H1 (cell line): ENCODE results near the gene MRS2. TPM values are rescaled to one million over a fixed set of nuclear protein-coding genes. Genes with fewer than 3 reads are reported as not detected.

ENCODE experiments used
- CTCF ChIA-PET: fragments of 300-600 bp; sonication (Branson Sonifier 250); formaldehyde crosslinking; loops from one replicate; lab custom pipeline; 2021; ENCODE audit not compliant: partially characterized antibody; lab: Charles Lee
- POLR2A ChIA-PET: fragments of 300-600 bp; sonication (Branson Sonifier 250); formaldehyde crosslinking; loops from one replicate; lab custom pipeline; 2021; ENCODE audit warnings: inconsistent platforms; ENCODE audit not compliant: partially characterized antibody; lab: Charles Lee
- DNase-seq, 2 experiments: peaks; one replicate each; pipeline versions ENCODE4 v3.0.0 to v3.0.0-alpha.2; 2010 to 2022; ENCODE audit warnings: low spot score in 2 of 2, low read depth in 1 of 2, mixed read lengths in 1 of 2
- FAIRE-seq: peaks from 2 replicates; lab custom pipeline; 2011; peaks lifted over from hg19 to GRCh38; lab: Jason Lieb, UNC
- H2AFZ ChIP-seq: 2 replicates; pipeline ENCODE4 v1.8.1; 2012; ENCODE audit warnings: low read length, inconsistent platforms
- H2AK5ac ChIP-seq: 2 replicates; pipeline ENCODE4 v1.6.1; 2013; ENCODE audit warnings: low read depth, low read length
- H2BK120ac ChIP-seq: replicated peaks from 2 replicates; pipeline ENCODE3; 2013; ENCODE audit warnings: low read depth, low read length, inconsistent platforms
- H2BK12ac ChIP-seq: 2 replicates; pipeline ENCODE4 v1.6.1; 2013; ENCODE audit warnings: low read depth, low read length
- H2BK15ac ChIP-seq: 2 replicates; pipeline ENCODE4 v1.6.1; 2013; ENCODE audit warnings: low read length
- H2BK20ac ChIP-seq: 2 replicates; pipeline ENCODE4 v1.6.1; 2013; ENCODE audit warnings: low read length
- H2BK5ac ChIP-seq: 2 replicates; pipeline ENCODE4 v1.6.1; 2013; ENCODE audit warnings: low read depth, low read length
- H3K14ac ChIP-seq: 2 replicates; pipeline ENCODE4 v1.6.1; 2013; ENCODE audit warnings: inconsistent platforms; ENCODE audit not compliant: insufficient read length
- H3K18ac ChIP-seq: 2 replicates; pipeline ENCODE4 v1.6.1; 2013; ENCODE audit warnings: low read length; ENCODE audit errors: extremely low read depth
- H3K23ac ChIP-seq: 2 replicates; pipeline ENCODE4 v1.6.1; 2013; ENCODE audit warnings: inconsistent platforms; ENCODE audit not compliant: insufficient read length
- H3K23me2 ChIP-seq: 2 replicates; pipeline ENCODE4 v1.6.1; 2013; ENCODE audit warnings: low read depth, low read length
- H3K27ac ChIP-seq: 2 replicates; pipeline ENCODE4 v1.6.1; 2011; ENCODE audit warnings: low read depth, low read length, inconsistent platforms
- H3K27me3 ChIP-seq, 4 experiments: replicated peaks in 1 of 4; 1 replicate in 1 of 4; 2 replicates in 3 of 4; pipeline versions ENCODE4 v1.6.1 to v1.8.1; 2011 to 2013; ENCODE audit warnings: low read length in 3 of 4, mild to moderate bottlenecking in 3 of 4, inconsistent platforms in 2 of 4, mixed read lengths in 2 of 4, moderate library complexity in 1 of 4; ENCODE audit not compliant: control insufficient read depth in 3 of 4, insufficient read depth in 3 of 4; ENCODE audit errors: extremely low read depth in 1 of 4
- H3K36me3 ChIP-seq, 4 experiments: 2 replicates each; pipeline versions ENCODE4 v1.6.1 to v1.8.1; 2011 to 2013; ENCODE audit warnings: mild to moderate bottlenecking in 4 of 4, low read length in 3 of 4, moderate library complexity in 2 of 4, control low read depth in 1 of 4, inconsistent platforms in 1 of 4; ENCODE audit not compliant: insufficient read depth in 4 of 4, control insufficient read depth in 2 of 4
- H3K4ac ChIP-seq: replicated peaks from 2 replicates; pipeline ENCODE3; 2013; ENCODE audit warnings: low read length, low read depth, mixed read lengths, inconsistent platforms; ENCODE audit not compliant: insufficient read length
- H3K4me1 ChIP-seq, 4 experiments: replicated peaks in 1 of 4; 1 replicate in 1 of 4; 2 replicates in 3 of 4; pipeline versions ENCODE4 v1.6.1 to v1.8.1; 2011 to 2013; ENCODE audit warnings: low read length in 3 of 4, inconsistent platforms in 2 of 4, mixed read lengths in 1 of 4; ENCODE audit not compliant: insufficient read depth in 4 of 4, control insufficient read depth in 3 of 4
- H3K4me2 ChIP-seq, 2 experiments: 2 replicates each; pipeline versions ENCODE4 v1.6.1 to v1.8.1; 2011 to 2013; ENCODE audit warnings: low read depth in 2 of 2, low read length in 2 of 2, control low read depth in 1 of 2, inconsistent platforms in 1 of 2, mild to moderate bottlenecking in 1 of 2; ENCODE audit not compliant: insufficient read depth in 1 of 2
- H3K4me3 ChIP-seq, 4 experiments: fragments of 200-600, 300-600 bp in 1 of 4; sonication (generic), shearing (Covaris generic), sonication (Bioruptor Twin) in 1 of 4; 2 replicates each; pipeline versions ENCODE4 v1.5.1 to v1.8.1; 2011 to 2016; ENCODE audit warnings: low read length in 4 of 4, low read depth in 3 of 4, control low read depth in 2 of 4, inconsistent platforms in 2 of 4, mild to moderate bottlenecking in 2 of 4, mixed read lengths in 1 of 4, moderate library complexity in 1 of 4; ENCODE audit not compliant: insufficient read depth in 2 of 4; ENCODE audit errors: extremely low read depth in 1 of 4
- H3K56ac ChIP-seq: replicated peaks from 2 replicates; pipeline ENCODE3; 2013; ENCODE audit warnings: low read depth, mild to moderate bottlenecking, mixed read lengths, low read length, inconsistent platforms; ENCODE audit not compliant: insufficient read length
- H3K79me1 ChIP-seq: 2 replicates; pipeline ENCODE4 v1.6.1; 2013; ENCODE audit warnings: low read depth, low read length, control low read depth
- H3K79me2 ChIP-seq, 2 experiments: 2 replicates each; pipeline versions ENCODE4 v1.6.1 to v1.8.1; 2012 to 2013; ENCODE audit warnings: low read length in 2 of 2, mild to moderate bottlenecking in 2 of 2, inconsistent platforms in 1 of 2; ENCODE audit not compliant: insufficient read depth in 2 of 2, control insufficient read depth in 1 of 2
- H3K9ac ChIP-seq, 4 experiments: replicated peaks in 1 of 4; 1 replicate in 1 of 4; 2 replicates in 3 of 4; pipeline versions ENCODE4 v1.6.1 to v1.8.1; 2011 to 2013; ENCODE audit warnings: low read depth in 3 of 4, low read length in 3 of 4, control low read depth in 2 of 4, mild to moderate bottlenecking in 2 of 4, moderate library complexity in 2 of 4, inconsistent platforms in 1 of 4; ENCODE audit errors: extremely low read depth in 1 of 4
- H3K9me3 ChIP-seq, 2 experiments: 2 replicates each; pipeline versions ENCODE4 v1.6.1 to v1.8.1; 2012 to 2013; ENCODE audit warnings: mild to moderate bottlenecking in 2 of 2, moderate library complexity in 2 of 2, control low read depth in 1 of 2, inconsistent platforms in 1 of 2, low read depth in 1 of 2, low read length in 1 of 2, mixed read lengths in 1 of 2; ENCODE audit not compliant: insufficient read depth in 2 of 2
- H4K20me1 ChIP-seq, 2 experiments: replicated peaks in 1 of 2; 2 replicates each; pipeline versions ENCODE3 to v1.8.1; 2011 to 2013; ENCODE audit warnings: inconsistent platforms in 2 of 2, low read length in 2 of 2, mild to moderate bottlenecking in 1 of 2; ENCODE audit not compliant: insufficient read depth in 2 of 2, control insufficient read depth in 1 of 2
- H4K5ac ChIP-seq: 2 replicates; pipeline ENCODE4 v1.6.1; 2013; ENCODE audit warnings: low read length, low read depth, mixed read lengths, inconsistent platforms; ENCODE audit not compliant: insufficient read length
- H4K8ac ChIP-seq: 2 replicates; pipeline ENCODE4 v1.8.0; 2013; ENCODE audit warnings: mild to moderate bottlenecking, moderate library complexity, low read length, inconsistent platforms; ENCODE audit not compliant: insufficient read depth; ENCODE audit errors: extremely low read depth
- H4K91ac ChIP-seq: replicated peaks from 2 replicates; pipeline ENCODE3; 2013; ENCODE audit warnings: low read length, mixed read lengths, inconsistent platforms; ENCODE audit not compliant: insufficient read length
- CTBP2 ChIP-seq: IDR thresholded peaks from 2 replicates; pipeline ENCODE4 v1.7.0; 2011; ENCODE audit warnings: borderline replicate concordance, mild to moderate bottlenecking, moderate library complexity, mixed read lengths, low read length; ENCODE audit not compliant: insufficient read depth, insufficient read length
- POU5F1 ChIP-seq: IDR thresholded peaks from 2 replicates; pipeline ENCODE4 v1.6.1; 2011; ENCODE audit warnings: low read depth, mild to moderate bottlenecking, low read length, moderate library complexity
- RNF2 ChIP-seq: fragments of 200-900, 300-1000 bp; sonication (generic); IDR thresholded peaks from 2 replicates; pipeline ENCODE4 v1.7.1; 2016; ENCODE audit warnings: borderline replicate concordance, low read depth, mild to moderate bottlenecking, antibody characterized with exemption, low read length; ENCODE audit not compliant: poor library complexity, severe bottlenecking; ENCODE audit errors: missing control alignments
- SAP30 ChIP-seq: fragments of 300-600 bp; sonication (generic); IDR thresholded peaks from 2 replicates; pipeline ENCODE4 v1.7.1; 2012; ENCODE audit warnings: low read length, moderate library complexity, mild to moderate bottlenecking, inconsistent platforms; ENCODE audit not compliant: insufficient read depth, insufficient replicate concordance
- WGBS, 2 experiments: shearing (Covaris generic) in 1 of 2; methylation state at CpG; one replicate each; pipeline versions ENCODE4 v1.1.6 to v1.1.7; 2013 to 2015; ENCODE audit warnings: low lambda C conversion rate in 2 of 2, mixed read lengths in 2 of 2, inconsistent platforms in 1 of 2, low coverage in 1 of 2, missing lambda C conversion rate in 1 of 2; ENCODE audit not compliant: insufficient replicate concordance in 2 of 2, insufficient coverage in 1 of 2, insufficient read length in 1 of 2; ENCODE audit errors: extremely low coverage in 1 of 2, missing lambda C conversion rate in 1 of 2; 5-methylcytosine and 5-hydroxymethylcytosine counted together
- polyA plus RNA-seq, 7 experiments: library from polyadenylated mRNA; depleted of rRNA in 3 of 7; stranded (reverse) in 5 of 7; unstranded in 2 of 7; fragments of >200 nt in 5 of 7; fragments of 200-250 nt in 2 of 7; gene quantifications; 1 replicate in 5 of 7; 2 replicates in 1 of 7; 4 replicates in 1 of 7; pipeline versions ENCODE4 v1.2.1 to v1.2.3, GENCODE V29; 2011 to 2013; ENCODE audit warnings: missing spikeins in 2 of 7, mixed read lengths in 2 of 7
- total RNA-seq: library from RNA; stranded (reverse); fragmentation: NEBNext Ultra II Directional; extraction: Animal tissue kit (Norgen Biotek cat#: 25700); gene quantifications from 2 replicates; pipeline ENCODE4 v1.2.1, GENCODE V29; 2021

The MRS2 gene
- total and polyA plus RNA-seq, 2 of the 8 experiments (the other 6 are each of a cell fraction or from before 2014, with no cell fraction given): 51.2 to 67.5 TPM

DNA sequence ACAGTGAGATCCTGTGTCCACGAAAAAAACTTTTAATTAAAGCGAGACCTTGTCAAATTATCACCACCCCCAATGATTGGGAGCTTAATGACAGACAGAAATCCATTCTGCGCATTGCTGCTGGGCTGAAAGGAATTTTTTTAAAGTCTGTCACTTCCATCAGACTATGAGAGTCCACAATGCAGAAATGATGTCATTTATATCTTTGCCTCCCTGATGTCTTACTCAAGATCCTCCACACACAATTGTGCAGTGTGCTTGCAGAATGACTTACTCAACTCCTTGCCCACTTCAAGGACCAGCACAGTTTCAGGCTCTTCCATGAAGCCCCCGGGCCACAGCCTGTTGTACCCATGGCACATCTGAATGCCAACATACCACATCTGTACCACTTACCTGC lies 45.7 kb downstream of the MRS2 start:
- TF ChIP-seq POU5F1 (no peak), RNF2 (no peak), CTBP2 (no peak), SAP30 (no peak)
- no peak overlapping the region for H3K18ac ChIP-seq
- H3K4me3 ChIP-seq: no peak overlapping the region
- no peaks in the 10 kb centered on the region for H3K23me2 ChIP-seq
- no peak overlapping the region for H3K4ac ChIP-seq
- H2AFZ ChIP-seq: no peak overlapping the region
- no peak overlapping the region for H3K9ac ChIP-seq
- H4K91ac ChIP-seq: no peak overlapping the region
- H4K8ac ChIP-seq: no peak overlapping the region
- H4K5ac ChIP-seq: no peak overlapping the region
- no peaks in the 10 kb centered on the region for H3K27me3 ChIP-seq
- H2BK20ac ChIP-seq: no peak overlapping the region
- H2BK15ac ChIP-seq: no peak overlapping the region
- FAIRE-seq (no peak), DNase-seq (no peak)
- H2BK120ac ChIP-seq: no peak overlapping the region
- no peaks in the 10 kb centered on the region for H3K36me3 ChIP-seq
- H3K4me2 ChIP-seq: no peak overlapping the region
- H2BK5ac ChIP-seq: no peak overlapping the region
- H3K56ac ChIP-seq: no peak overlapping the region
- H3K79me1 ChIP-seq: no peaks in the 10 kb centered on the region
- H2BK12ac ChIP-seq: no peak overlapping the region
- H3K79me2 ChIP-seq: no peaks in the 10 kb centered on the region
- no peak overlapping the region for H3K14ac ChIP-seq
- H2AK5ac ChIP-seq: no peak overlapping the region
- POLR2A ChIA-PET: interaction anchor here (0.6 kb wide), 1 partner anchor 21 kb away, joined by 3 read pairs; no protein-coding TSS in a partner anchor
- 64% methylated on average over 4 of the region's 4 CpGs; no CpG with 5 or more reads in 1 of the 2 experiments for WGBS, 2 experiments
- H3K27ac ChIP-seq: no peak overlapping the region
- CTCF ChIA-PET: interaction anchor here (1.0 to 2.8 kb wide), 2 partner anchors 12 to 20 kb away, joined by 3 to 10 read pairs; no protein-coding TSS in a partner anchor
- no peaks in the 10 kb centered on the region for H3K9me3 ChIP-seq
- peaks cover 0 to 2% of the 10 kb centered on the region in 2 experiments for H4K20me1 ChIP-seq
- peaks cover 0 to 4% (median 2%) of the 10 kb centered on the region in 4 experiments; a peak in 2 of 7 replicates for H3K4me1 ChIP-seq
- H3K23ac ChIP-seq: no peak overlapping the region
